SK-N-SH treated with all-trans-retinoic acid at 6 μM for 48 hours (cell line): ENCODE measurements around the gene DIAPH1.

ENCODE experiments used
- ATAC-seq: fragments of 200-7000 bp; cut with Tn5 transposase; 3 replicates; pipeline ENCODE4 v1.9.1; 2020; ENCODE audit warnings: mild to moderate bottlenecking, moderate library complexity
- ARNTL ChIP-seq: fragments of 450-650 bp; formaldehyde crosslinking; IDR thresholded peaks from 2 replicates; pipeline ENCODE4 v1.5.0; 2020; ENCODE audit warnings: low read depth, mild to moderate bottlenecking, moderate library complexity, borderline replicate concordance
- BACH2 ChIP-seq: fragments of 250-450 bp; sonication (Bioruptor Pico); IDR thresholded peaks from 2 replicates; pipeline ENCODE4 v1.9.0; 2021; ENCODE audit warnings: mild to moderate bottlenecking, borderline replicate concordance
- CSDC2 ChIP-seq: fragments of 250-450 bp; sonication (Bioruptor Pico); IDR thresholded peaks from 2 replicates; pipeline ENCODE4 v1.5.0; 2020; ENCODE audit warnings: mild to moderate bottlenecking, moderate library complexity
- ESRRG ChIP-seq: fragments of 250-450 bp; sonication (Bioruptor Pico); IDR thresholded peaks from 2 replicates; pipeline ENCODE4 v1.6.1; 2021; ENCODE audit warnings: mild to moderate bottlenecking
- GLIS3 ChIP-seq: fragments of 250-450 bp; sonication (Bioruptor Pico); IDR thresholded peaks from 2 replicates; pipeline ENCODE4 v1.5.0; 2020; ENCODE audit warnings: mild to moderate bottlenecking, moderate library complexity
- ISL1 ChIP-seq: fragments of 250-450 bp; sonication (Bioruptor Pico); IDR thresholded peaks from 2 replicates; pipeline ENCODE4 v2.1.2; 2022; ENCODE audit warnings: mild to moderate bottlenecking, moderate library complexity
- OSR1 ChIP-seq: fragments of 250-450 bp; sonication (Bioruptor Pico); IDR thresholded peaks from 2 replicates; pipeline ENCODE4 v1.8.0; 2022; ENCODE audit warnings: moderate library complexity, mild to moderate bottlenecking, inconsistent platforms
- PPARA ChIP-seq: fragments of 250-450 bp; sonication (Bioruptor Pico); IDR thresholded peaks from 2 replicates; pipeline ENCODE4 v1.5.0; 2020; ENCODE audit warnings: mild to moderate bottlenecking, borderline replicate concordance
- RARB ChIP-seq: fragments of 250-450 bp; sonication (Bioruptor Pico); IDR thresholded peaks from 2 replicates; pipeline ENCODE4 v1.8.0; 2021; ENCODE audit warnings: mild to moderate bottlenecking, moderate library complexity
- SNAI2 ChIP-seq: fragments of 250-450 bp; sonication (Bioruptor Pico); IDR thresholded peaks from 2 replicates; pipeline ENCODE4 v1.5.0; 2020; ENCODE audit warnings: mild to moderate bottlenecking, moderate library complexity
- TCF4 ChIP-seq: fragments of 250-450 bp; sonication (Bioruptor Pico); IDR thresholded peaks from 2 replicates; pipeline ENCODE4 v1.8.0; 2021; ENCODE audit warnings: mild to moderate bottlenecking, moderate library complexity, borderline replicate concordance
- TOX ChIP-seq: fragments of 250-450 bp; sonication (Bioruptor Pico); IDR thresholded peaks from 2 replicates; pipeline ENCODE4 v1.8.0; 2021; ENCODE audit warnings: mild to moderate bottlenecking, moderate library complexity, borderline replicate concordance
- ZC3H10 ChIP-seq: fragments of 250-450 bp; sonication (Bioruptor Pico); IDR thresholded peaks from 2 replicates; pipeline ENCODE4 v1.5.1; 2021; ENCODE audit warnings: mild to moderate bottlenecking, moderate library complexity
- ZFP3 ChIP-seq: fragments of 250-450 bp; sonication (Bioruptor Pico); IDR thresholded peaks from 2 replicates; pipeline ENCODE4 v1.5.0; 2020; ENCODE audit warnings: mild to moderate bottlenecking, moderate library complexity
- ZFP30 ChIP-seq: fragments of 450-650 bp; formaldehyde crosslinking; IDR thresholded peaks from 2 replicates; pipeline ENCODE4 v1.5.0; 2022; ENCODE audit warnings: mild to moderate bottlenecking, moderate library complexity
- ZNF565 ChIP-seq: fragments of 450-650 bp; formaldehyde crosslinking; conservative IDR thresholded peaks from 2 replicates; pipeline ENCODE4 v1.5.0; 2020; ENCODE audit warnings: low read depth, mild to moderate bottlenecking, moderate library complexity
- ZNF8 ChIP-seq: fragments of 450-650 bp; formaldehyde crosslinking; IDR thresholded peaks from 2 replicates; pipeline ENCODE4 v1.5.0; 2020; ENCODE audit warnings: mild to moderate bottlenecking, moderate library complexity
- TF ChIP-seq, protein P1 (sequence below): fragments of 250-450 bp; sonication (Bioruptor Pico); IDR thresholded peaks from 2 replicates; pipeline ENCODE4 v1.5.1; 2021; ENCODE audit warnings: mild to moderate bottlenecking, moderate library complexity
- TF ChIP-seq, protein P2 (sequence below): fragments of 250-450 bp; sonication (Bioruptor Pico); IDR thresholded peaks from 2 replicates; pipeline ENCODE4 v1.8.0; 2021; ENCODE audit warnings: low read depth, mild to moderate bottlenecking, moderate library complexity, borderline replicate concordance
- TF ChIP-seq, protein P3 (sequence below): fragments of 250-450 bp; sonication (Bioruptor Pico); IDR thresholded peaks from 2 replicates; pipeline ENCODE4 v1.5.0; 2020; ENCODE audit warnings: mild to moderate bottlenecking, moderate library complexity
- TF ChIP-seq, protein P4 (sequence below): fragments of 250-450 bp; sonication (Bioruptor Pico); IDR thresholded peaks from 2 replicates; pipeline ENCODE4 v1.8.0; 2020; ENCODE audit warnings: mild to moderate bottlenecking, moderate library complexity, borderline replicate concordance

DIAPH1 gene

DNA sequence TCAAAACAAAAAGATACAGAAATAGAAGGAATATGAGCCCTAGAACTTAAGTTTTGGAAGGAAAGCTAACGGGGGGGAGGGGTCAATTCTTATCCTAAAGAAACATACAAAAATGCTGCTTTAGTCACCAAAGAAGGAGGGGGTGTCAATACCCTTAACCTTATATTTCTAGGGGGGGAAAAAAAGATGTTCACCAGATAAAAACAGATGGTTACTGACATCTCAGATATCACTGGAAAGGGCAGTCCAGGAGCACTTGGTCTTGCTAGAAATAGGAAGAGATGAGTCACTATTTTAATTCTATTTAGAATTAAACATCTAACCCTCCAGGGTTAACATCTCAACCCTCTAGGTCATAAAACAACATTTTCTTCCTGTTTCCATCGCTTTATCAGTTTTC lies 1.7 kb downstream of the DIAPH1 start:
- no peak for ATAC-seq
- TF ChIP-seq GLIS3: no peak
- no peak for TF ChIP-seq CSDC2 (CRISPR knock-in tag)
- TF ChIP-seq, protein P1, sequence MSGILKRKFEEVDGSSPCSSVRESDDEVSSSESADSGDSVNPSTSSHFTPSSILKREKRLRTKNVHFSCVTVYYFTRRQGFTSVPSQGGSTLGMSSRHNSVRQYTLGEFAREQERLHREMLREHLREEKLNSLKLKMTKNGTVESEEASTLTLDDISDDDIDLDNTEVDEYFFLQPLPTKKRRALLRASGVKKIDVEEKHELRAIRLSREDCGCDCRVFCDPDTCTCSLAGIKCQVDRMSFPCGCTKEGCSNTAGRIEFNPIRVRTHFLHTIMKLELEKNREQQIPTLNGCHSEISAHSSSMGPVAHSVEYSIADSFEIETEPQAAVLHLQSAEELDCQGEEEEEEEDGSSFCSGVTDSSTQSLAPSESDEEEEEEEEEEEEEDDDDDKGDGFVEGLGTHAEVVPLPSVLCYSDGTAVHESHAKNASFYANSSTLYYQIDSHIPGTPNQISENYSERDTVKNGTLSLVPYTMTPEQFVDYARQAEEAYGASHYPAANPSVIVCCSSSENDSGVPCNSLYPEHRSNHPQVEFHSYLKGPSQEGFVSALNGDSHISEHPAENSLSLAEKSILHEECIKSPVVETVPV (CRISPR knock-in tag): no peak
- TF ChIP-seq SNAI2: no peak
- no peak for TF ChIP-seq RARB (CRISPR knock-in tag)
- TF ChIP-seq ARNTL: no peak
- no peak for TF ChIP-seq ISL1 (CRISPR knock-in tag)
- TF ChIP-seq ZFP3 (CRISPR knock-in tag): no peak
- TF ChIP-seq ZNF8 (CRISPR knock-in tag): no peak
- no peak for TF ChIP-seq ZC3H10 (CRISPR knock-in tag)

DNA sequence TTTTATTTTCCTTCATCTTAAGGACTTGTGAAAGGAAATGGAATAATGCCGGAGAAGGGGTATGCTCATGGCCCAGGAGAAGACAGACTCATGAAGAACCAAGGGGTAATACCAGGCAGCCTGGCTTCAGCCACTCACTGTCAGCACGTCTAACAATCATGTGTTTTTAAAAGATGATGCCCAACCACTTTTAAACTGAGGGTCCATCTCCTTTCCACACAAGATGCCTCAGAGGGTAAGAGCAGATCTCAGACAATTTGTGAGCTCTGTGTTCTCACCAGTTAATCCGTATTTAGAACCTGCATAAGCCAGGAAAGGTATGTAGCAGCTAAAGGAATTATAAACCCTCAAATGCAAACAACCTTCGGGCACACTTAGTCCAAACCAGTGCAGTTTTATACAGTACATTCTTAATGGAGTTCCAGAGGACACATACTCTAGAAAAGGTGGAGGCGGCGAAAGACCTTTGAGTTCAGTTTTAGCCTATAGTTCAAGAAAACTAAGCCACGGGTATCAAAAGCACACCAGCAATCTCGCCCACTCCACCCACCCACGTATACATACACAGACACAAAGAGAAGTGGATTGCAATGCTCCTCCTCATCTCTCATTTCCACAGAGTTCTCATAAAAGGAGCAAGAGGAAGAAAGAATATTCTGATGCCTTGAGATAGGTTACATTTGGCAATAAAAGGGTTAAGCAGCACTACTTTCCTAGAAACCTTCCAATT lies 2.6 kb downstream of the DIAPH1 start:
- no peak for ATAC-seq
- TF ChIP-seq CSDC2 (CRISPR knock-in tag) (no peak), ISL1 (CRISPR knock-in tag) (no peak), PPARA (CRISPR knock-in tag) (no peak), GLIS3 (no peak), SNAI2 (no peak), RARB (CRISPR knock-in tag) (no peak), BACH2 (CRISPR knock-in tag) (no peak), OSR1 (no peak), ZFP30 (CRISPR knock-in tag) (no peak)
- TF ChIP-seq, protein P2, sequence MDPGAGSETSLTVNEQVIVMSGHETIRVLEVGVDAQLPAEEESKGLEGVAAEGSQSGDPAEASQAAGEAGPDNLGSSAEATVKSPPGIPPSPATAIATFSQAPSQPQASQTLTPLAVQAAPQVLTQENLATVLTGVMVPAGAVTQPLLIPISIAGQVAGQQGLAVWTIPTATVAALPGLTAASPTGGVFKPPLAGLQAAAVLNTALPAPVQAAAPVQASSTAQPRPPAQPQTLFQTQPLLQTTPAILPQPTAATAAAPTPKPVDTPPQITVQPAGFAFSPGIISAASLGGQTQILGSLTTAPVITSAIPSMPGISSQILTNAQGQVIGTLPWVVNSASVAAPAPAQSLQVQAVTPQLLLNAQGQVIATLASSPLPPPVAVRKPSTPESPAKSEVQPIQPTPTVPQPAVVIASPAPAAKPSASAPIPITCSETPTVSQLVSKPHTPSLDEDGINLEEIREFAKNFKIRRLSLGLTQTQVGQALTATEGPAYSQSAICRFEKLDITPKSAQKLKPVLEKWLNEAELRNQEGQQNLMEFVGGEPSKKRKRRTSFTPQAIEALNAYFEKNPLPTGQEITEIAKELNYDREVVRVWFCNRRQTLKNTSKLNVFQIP (CRISPR knock-in tag): no peak
- TF ChIP-seq, protein P1 (CRISPR knock-in tag): no peak
- TF ChIP-seq, all 23 proteins: peak for 0

DNA sequence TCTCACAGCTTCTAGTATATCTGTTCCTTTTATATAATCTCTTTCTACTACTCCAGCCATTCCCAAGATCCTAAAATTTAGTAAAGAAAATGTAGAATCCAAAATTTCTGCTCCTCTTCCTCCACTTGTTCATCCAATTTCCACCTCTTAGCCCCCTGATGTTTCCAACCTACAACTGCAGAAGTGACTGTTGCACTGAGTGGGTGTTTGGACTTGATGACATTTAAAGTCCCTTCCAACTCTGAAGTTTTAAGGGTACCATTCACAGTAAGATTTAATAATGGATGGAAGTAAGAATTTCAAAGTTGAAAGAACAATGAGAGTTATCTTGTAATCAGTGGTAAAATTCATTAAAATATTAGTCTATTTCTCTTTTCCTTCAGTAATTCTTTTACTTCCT lies 5.5 kb downstream of the DIAPH1 start:
- TF ChIP-seq, protein P1 (CRISPR knock-in tag): no peak
- TF ChIP-seq OSR1 (no peak), ESRRG (CRISPR knock-in tag) (no peak), GLIS3 (no peak), ZC3H10 (CRISPR knock-in tag) (no peak), ZNF8 (CRISPR knock-in tag) (no peak), PPARA (CRISPR knock-in tag) (no peak), ZNF565 (CRISPR knock-in tag) (no peak), SNAI2 (no peak), RARB (CRISPR knock-in tag) (no peak), CSDC2 (CRISPR knock-in tag) (no peak), TOX (CRISPR knock-in tag) (no peak), TCF4 (no peak), ARNTL (no peak), BACH2 (CRISPR knock-in tag) (no peak)
- TF ChIP-seq, protein P3, sequence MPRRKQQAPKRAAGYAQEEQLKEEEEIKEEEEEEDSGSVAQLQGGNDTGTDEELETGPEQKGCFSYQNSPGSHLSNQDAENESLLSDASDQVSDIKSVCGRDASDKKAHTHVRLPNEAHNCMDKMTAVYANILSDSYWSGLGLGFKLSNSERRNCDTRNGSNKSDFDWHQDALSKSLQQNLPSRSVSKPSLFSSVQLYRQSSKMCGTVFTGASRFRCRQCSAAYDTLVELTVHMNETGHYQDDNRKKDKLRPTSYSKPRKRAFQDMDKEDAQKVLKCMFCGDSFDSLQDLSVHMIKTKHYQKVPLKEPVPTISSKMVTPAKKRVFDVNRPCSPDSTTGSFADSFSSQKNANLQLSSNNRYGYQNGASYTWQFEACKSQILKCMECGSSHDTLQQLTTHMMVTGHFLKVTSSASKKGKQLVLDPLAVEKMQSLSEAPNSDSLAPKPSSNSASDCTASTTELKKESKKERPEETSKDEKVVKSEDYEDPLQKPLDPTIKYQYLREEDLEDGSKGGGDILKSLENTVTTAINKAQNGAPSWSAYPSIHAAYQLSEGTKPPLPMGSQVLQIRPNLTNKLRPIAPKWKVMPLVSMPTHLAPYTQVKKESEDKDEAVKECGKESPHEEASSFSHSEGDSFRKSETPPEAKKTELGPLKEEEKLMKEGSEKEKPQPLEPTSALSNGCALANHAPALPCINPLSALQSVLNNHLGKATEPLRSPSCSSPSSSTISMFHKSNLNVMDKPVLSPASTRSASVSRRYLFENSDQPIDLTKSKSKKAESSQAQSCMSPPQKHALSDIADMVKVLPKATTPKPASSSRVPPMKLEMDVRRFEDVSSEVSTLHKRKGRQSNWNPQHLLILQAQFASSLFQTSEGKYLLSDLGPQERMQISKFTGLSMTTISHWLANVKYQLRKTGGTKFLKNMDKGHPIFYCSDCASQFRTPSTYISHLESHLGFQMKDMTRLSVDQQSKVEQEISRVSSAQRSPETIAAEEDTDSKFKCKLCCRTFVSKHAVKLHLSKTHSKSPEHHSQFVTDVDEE (CRISPR knock-in tag): no peak
- TF ChIP-seq, protein P4, sequence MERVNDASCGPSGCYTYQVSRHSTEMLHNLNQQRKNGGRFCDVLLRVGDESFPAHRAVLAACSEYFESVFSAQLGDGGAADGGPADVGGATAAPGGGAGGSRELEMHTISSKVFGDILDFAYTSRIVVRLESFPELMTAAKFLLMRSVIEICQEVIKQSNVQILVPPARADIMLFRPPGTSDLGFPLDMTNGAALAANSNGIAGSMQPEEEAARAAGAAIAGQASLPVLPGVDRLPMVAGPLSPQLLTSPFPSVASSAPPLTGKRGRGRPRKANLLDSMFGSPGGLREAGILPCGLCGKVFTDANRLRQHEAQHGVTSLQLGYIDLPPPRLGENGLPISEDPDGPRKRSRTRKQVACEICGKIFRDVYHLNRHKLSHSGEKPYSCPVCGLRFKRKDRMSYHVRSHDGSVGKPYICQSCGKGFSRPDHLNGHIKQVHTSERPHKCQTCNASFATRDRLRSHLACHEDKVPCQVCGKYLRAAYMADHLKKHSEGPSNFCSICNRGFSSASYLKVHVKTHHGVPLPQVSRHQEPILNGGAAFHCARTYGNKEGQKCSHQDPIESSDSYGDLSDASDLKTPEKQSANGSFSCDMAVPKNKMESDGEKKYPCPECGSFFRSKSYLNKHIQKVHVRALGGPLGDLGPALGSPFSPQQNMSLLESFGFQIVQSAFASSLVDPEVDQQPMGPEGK: no peak
- ATAC-seq: no peak
